Cerebellar cortex (tissue), 1 donor: ENCODE measurements around the gene SLC9A1.
A peak's percentile ranks its signal among the peaks of the same experiment; 100 is the strongest.
"Not testable (repeated sequence)": the region's sequence is repeated elsewhere in the genome, so short reads cannot be mapped to it uniquely, and the experiment has no call there.

Experiments
- DNase-seq: peaks from one replicate; pipeline ENCODE4 v3.0.0-alpha.2; 2015; ENCODE audit warnings: low spot score

SLC9A1 gene

GRCh38 chr1:27154991-27155781 is at the start of gene SLC9A1:
TSS of gene SLC9A1 (minus strand) at chr1:27155125. CDS start at chr1:27154334, 791 bp downstream.
- peak; percentile 94 for DNase-seq

DNA sequence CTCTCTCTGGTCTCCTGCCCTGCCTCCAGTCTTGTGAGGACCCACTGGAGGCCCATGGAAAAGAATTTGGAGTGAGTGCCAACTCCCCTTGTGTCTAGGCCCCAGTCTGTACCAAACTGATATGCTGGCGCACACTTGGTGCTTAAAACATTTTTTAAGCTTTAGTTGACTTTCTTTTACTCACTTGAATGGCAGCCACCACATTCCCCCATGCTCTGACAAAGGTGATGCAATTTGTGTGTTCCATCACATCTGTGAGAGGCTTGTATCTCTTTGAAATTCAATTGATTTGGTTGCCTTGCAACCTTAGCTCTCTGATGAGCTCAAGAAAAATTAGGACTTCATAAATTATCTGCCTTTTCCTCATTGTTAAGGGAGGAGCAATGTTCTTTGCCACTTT is 49.0 kb upstream of the SLC9A1 start:
- DNase-seq: no peak

DNA sequence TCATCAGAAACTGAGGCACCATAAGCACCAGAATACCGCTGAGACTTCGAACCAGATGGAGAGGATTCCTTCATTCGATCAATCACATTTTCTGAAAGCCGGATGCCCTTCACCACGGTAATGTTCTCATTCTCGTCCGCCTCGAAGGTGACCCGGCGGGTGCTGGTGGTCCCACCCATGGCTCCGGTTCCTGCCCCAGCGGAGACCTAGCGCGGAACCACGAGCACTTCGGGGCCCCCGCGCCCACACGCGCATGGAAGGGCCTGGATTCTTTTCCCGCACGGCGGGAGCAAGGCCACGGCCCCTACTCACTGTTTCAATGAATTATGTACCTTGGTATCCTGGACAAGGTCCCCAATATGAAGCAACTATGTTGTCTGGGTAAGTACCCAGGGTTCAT is 46.4 kb upstream of the SLC9A1 start:
- DNase-seq: no peak

DNA sequence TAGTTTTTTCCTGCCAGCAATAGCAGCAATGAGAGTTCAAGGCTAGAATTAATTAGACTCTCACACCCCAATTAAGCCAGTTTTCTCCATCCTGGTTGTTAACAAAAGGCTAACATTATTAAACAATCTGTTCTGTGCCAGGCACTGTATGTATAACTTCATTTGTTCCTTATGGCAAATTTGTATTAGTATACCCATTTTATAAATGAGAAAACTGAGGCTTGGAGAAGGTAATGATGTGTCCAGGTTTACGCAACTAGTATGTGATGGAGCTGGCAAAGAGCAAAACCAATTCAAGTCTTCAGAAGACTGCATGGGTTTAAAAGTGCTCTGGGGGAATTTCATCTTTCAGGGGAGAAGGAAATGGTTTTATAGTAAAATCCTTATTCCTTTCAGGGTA is 38.3 kb upstream of the SLC9A1 start:
- DNase-seq: no peak

- DNase-seq: no peak
Observed at GRCh38 chr1:27192039-27192529, 37.2 kb upstream of the SLC9A1 start.

GRCh38 chr1:27184665-27185064 is 29.7 kb upstream of the SLC9A1 start:
- DNase-seq: not testable (repeated sequence)

GRCh38 chr1:27179979-27180378 is 25.1 kb upstream of the SLC9A1 start:
- DNase-seq: no peak

DNA sequence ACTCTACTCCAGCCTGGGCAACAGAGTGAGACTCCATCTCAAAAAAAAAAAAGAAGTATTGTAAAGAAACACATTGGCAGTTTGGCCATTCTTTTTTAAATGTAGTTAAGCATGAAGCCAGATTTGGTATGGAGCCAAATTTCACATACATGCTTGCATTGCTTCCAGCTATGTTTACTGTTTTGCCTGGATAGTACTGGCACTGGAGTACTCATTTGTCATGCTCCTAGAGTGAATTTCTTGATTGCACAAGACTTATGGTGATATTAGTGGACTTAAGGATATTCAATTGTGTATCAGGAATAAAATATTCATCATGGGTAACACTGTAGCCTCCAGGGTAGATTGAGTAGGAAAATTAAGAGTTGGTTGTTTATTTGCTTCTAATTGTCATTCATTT is 24.5 kb upstream of the SLC9A1 start:
- DNase-seq: no peak

DNA sequence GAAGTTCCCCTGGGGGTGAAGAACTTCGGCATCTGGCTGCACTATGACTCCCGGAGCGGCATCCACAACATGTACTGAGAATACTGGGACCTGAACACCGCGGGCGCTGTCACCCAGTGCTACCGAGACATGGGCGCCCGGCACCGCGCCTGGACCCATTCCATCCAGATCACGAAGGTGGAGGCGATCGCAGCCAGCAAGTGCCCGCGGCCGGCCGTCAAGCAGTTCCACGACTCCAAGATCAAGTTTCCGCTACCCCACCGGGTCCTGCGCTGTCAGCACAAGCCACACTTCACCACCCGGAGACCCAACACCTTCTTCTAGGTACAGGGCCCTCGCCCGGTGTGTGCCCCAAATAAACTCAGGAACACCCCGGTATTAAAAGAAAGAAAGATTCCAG is 22.0 kb upstream of the SLC9A1 start:
- DNase-seq: no peak

GRCh38 chr1:27176323-27176722 is 21.4 kb upstream of the SLC9A1 start:
- no peak for DNase-seq

- not testable (repeated sequence) for DNase-seq
Observed at GRCh38 chr1:27172992-27173391, 18.1 kb upstream of the SLC9A1 start.

DNA sequence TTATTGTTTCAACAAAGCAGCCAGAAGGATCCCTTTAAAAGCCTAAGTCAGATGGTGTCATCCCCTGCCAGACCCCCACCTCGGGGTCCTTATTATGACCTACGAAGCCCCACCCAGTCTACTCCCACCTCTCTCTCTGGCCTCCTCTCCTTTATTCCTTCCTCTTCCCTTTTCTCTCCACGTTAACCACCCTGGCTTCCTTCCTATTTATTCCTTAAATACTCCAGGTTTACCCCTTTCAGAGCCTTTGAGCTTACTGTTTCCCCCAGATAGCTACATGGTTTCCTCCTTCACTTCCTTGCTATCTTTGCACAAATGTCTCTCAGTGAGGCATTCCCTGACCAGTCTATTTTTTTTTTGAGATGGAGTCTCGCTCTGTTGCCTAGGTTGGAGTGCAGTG is 12.0 kb upstream of the SLC9A1 start:
- DNase-seq: no peak

DNA sequence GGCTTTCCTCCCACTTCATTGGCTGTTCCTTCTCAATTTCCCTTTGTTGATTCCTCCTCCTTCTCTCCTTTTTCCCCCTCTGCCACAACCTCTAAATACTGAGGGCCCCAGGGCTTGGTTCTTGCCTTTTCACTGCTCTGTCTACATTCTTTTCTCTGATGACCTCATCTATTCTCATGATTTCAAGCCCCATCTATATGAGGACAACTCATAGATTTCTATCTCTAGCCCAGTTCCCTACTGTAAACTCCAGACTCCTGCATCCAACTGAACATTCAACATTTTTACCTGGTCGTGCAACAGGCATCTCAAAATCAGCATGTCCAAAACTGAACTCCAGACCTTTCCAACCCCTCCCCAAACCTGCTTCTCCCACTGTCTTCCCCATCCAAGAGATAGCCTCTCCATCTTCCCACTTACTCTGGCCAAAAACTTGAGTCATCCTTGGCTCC is 11.5 kb upstream of the SLC9A1 start:
- no peak for DNase-seq

GRCh38 chr1:27163093-27163492 is 8.2 kb upstream of the SLC9A1 start:
- DNase-seq: no peak

DNA sequence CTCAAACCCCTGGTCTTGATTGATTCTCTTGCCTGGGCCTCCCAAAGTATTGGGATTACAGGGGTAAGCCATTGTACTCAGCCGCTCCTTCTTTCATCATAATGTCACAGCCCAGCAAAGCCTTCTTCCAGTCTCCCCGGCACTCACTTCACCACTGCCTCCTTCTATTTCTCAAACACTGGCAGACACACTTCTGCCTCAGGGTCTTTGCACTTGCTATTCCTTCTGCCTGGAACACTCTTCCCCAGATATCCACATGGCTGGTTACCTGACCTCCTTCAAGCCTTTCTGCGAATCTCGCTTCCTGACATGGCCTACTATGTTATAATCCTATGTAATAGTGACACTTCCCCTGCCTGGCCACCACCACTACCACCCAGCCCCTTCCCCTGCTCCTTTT is 7.2 kb upstream of the SLC9A1 start:
- no peak for DNase-seq

DNA sequence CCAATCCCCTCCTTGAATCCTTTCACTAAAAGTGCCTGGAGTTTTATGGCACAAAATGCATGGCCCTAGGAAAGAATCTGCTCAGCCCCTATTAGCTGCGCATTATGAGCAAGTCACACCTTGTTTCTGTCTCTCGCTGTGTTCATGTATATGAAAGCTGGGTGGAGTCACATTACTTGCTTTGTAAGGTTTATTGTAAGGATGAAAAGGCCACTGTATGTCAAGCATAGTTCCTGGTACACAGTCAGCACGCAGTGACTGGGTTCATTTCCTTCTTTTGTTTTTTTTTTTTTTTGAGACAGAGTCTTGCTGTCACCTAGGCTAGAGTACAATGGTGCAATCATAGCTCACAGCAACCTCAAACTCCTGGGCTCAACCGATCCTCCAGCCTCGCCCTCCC is 6.7 kb upstream of the SLC9A1 start:
- DNase-seq: no peak

- DNase-seq: no peak
Observed at GRCh38 chr1:27157194-27157593, 2.3 kb upstream of the SLC9A1 start.

- no peak for DNase-seq
Observed at GRCh38 chr1:27154469-27154990, 395 bp downstream of the SLC9A1 start.

GRCh38 chr1:27153927-27154358 is 982 bp downstream of the SLC9A1 start:
- DNase-seq: no peak

- DNase-seq: peak; percentile 36
Observed at GRCh38 chr1:27153549-27153886, 1.4 kb downstream of the SLC9A1 start.

DNA sequence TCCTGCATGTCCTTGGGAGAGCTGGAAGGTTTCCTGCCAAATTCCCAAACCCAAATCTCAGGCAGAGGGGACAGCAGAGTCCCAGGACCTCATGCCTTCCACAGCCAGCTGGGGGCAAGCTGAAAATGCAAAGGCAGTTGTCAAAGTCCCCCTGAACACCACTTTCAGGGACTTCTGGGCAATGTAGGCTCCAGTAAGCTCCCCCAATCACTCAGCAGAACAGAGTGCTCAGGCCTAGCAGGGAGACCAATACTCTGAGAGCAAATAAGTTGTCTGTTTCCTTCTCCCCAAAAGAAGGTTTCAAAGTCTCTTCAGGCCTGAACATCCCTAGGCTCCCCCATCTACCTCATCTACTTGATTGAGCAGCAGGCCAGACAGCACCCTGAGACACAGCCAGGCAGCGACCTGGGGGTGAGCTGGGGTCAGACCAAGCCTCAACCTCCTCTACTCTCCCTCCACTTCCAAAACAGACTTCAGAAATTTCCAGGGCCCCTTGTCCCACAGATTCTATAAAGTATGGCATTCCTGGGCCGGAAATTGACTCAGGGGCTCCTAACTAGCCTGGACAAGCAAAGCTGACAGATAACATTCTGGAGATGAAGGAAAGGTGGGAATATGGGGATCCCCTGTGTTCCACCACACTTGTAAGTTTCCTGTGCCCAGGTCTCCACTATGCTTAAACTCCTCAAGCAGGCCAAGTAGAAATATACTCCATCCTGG is 1.9 kb downstream of the SLC9A1 start:
- no peak for DNase-seq

- peak; percentile 61 for DNase-seq
Observed at GRCh38 chr1:27152004-27152828, 2.7 kb downstream of the SLC9A1 start.
